ENCODE measurements around the gene OTULIN. TPM values are rescaled to one million over a fixed set of nuclear protein-coding genes. Genes with fewer than 3 reads are reported as not detected.

The OTULIN gene
- total RNA-seq, 2 donors from 2014 or later: 77.0 to 94.6 TPM

DNA sequence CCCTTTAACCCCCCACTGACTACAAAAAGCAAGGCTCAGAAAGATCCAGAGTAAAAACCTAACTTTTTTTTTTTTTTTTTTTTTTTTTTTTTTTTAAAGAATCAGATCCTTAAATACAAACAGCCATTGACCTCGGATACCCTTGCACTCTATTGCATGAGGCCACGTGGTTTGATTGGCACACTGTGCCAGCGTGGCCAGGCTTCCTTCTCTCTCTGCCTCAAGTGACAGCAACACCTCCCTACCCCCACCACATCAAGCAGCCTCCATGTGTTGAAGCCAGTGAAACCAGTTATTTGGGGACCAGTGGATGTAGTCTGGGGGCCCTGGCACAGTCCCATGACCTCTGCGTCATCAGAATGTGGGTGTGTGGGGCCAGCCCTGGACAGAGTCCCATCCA, 71.4 kb downstream of the OTULIN start:
- no peak for ATAC-seq
- Mint-ChIP-seq H3K36me3 (ENCODE audit: low read depth) (peaks cover 4% of the 10 kb centered on the region), H3K27ac (peak overlapping the region; percentile 83), H3K4me1 (peaks cover 4% of the 10 kb centered on the region), H3K27me3 (no peaks in the 10 kb centered on the region), H3K4me3 (no peak overlapping the region)
- no peak for DNase-seq
- H3K9me3 ChIP-seq (ENCODE audit: control insufficient read depth, low read length, poor library complexity, severe bottlenecking): no peaks in the 10 kb centered on the region

DNA sequence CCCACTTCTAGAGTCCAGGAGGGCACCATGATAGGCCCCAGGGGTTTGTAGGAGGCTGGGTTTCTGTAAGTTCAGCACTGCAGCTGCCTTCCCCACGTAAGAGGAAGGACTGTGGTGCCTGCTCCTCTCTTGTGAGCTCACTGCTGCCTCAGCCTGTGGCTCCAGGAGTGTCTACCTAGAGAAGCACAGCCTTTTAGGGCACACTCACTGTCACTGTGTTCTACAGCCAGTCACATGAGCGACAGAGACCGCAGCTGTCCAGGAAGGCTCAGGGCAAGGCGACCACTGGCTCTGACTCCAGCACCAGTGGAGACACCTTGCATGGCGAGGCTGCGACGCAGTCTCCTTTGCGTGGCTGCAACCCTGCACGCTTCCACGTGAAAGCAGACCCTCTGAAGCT, 72.8 kb downstream of the OTULIN start:
- ATAC-seq (no peak), DNase-seq (no peak)
- H3K36me3 Mint-ChIP-seq (ENCODE audit: low read depth): peaks cover 9% of the 10 kb centered on the region
- peaks cover 4% of the 10 kb centered on the region for H3K4me1 Mint-ChIP-seq
- H3K9me3 ChIP-seq (ENCODE audit: control insufficient read depth, low read length, poor library complexity, severe bottlenecking): no peaks in the 10 kb centered on the region
- H3K27me3 Mint-ChIP-seq: no peaks in the 10 kb centered on the region
- H3K4me3 Mint-ChIP-seq: no peak overlapping the region
- H3K27ac Mint-ChIP-seq: no peak overlapping the region

GRCh38 chr5:14738050-14738449, 73.5 kb downstream of the OTULIN start:
- Mint-ChIP-seq H3K27me3 (no peaks in the 10 kb centered on the region), H3K36me3 (ENCODE audit: low read depth) (peaks cover 10% of the 10 kb centered on the region), H3K27ac (peak overlapping the region; percentile 27), H3K4me3 (no peak overlapping the region), H3K4me1 (peaks cover 4% of the 10 kb centered on the region)
- ATAC-seq (no peak), DNase-seq (no peak)
- H3K9me3 ChIP-seq (ENCODE audit: control insufficient read depth, low read length, poor library complexity, severe bottlenecking): no peaks in the 10 kb centered on the region

- Mint-ChIP-seq H3K4me3 (no peak overlapping the region), H3K4me1 (peaks cover 9% of the 10 kb centered on the region), H3K27me3 (no peaks in the 10 kb centered on the region), H3K27ac (no peak overlapping the region), H3K36me3 (ENCODE audit: low read depth) (peaks cover 12% of the 10 kb centered on the region)
- no peaks in the 10 kb centered on the region for H3K9me3 ChIP-seq (ENCODE audit: control insufficient read depth, low read length, poor library complexity, severe bottlenecking)
- ATAC-seq (no peak), DNase-seq (no peak)
Measured at GRCh38 chr5:14739538-14739937, 75.0 kb downstream of the OTULIN start.

DNA sequence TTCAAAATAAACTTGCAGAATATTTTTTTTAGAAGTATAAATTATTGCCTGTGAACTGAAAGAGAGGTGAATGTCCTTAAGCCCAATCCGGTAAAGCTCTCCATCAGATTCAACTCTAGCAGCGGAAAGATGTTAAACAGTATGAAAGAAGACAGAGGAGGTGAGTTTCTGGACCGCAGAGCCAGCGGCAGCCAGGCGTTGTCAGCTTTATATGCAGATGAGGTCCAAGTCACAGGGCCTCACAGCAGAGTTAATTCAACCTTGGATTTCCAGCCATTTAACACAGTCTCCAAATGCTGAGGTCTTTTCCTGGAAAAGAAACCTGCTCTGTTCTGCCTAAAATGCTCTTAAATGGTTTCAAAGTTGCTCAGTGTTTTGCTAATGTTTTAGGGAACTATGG, 75.5 kb downstream of the OTULIN start:
- Mint-ChIP-seq H3K4me1 (peaks cover 9% of the 10 kb centered on the region), H3K27ac (no peak overlapping the region), H3K27me3 (no peaks in the 10 kb centered on the region), H3K4me3 (no peak overlapping the region), H3K36me3 (ENCODE audit: low read depth) (peaks cover 12% of the 10 kb centered on the region)
- DNase-seq: no peak
- no peak for ATAC-seq
- no peaks in the 10 kb centered on the region for H3K9me3 ChIP-seq (ENCODE audit: control insufficient read depth, low read length, poor library complexity, severe bottlenecking)

DNA sequence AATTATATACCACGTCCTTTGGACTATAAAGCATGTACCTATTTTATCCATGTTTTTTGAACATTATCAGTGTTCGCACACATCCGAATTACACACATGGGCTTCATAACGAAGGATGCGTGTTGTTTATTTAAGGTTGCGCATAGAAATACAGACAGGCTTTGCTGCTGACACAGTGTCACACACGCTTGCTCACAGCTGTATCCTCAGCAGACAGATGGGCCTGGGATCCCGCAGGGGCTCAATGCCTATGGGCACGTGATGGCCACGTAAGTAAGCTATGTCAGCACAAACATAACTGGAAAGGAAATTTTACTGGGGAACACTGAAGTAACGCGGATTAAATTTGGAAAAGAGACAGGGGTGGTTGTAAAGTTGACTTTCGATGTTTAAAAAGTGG, 76.6 kb downstream of the OTULIN start:
- Mint-ChIP-seq H3K4me3 (no peak overlapping the region), H3K36me3 (ENCODE audit: low read depth) (peaks cover 12% of the 10 kb centered on the region), H3K27me3 (no peaks in the 10 kb centered on the region), H3K4me1 (peaks cover 11% of the 10 kb centered on the region), H3K27ac (peak overlapping the region; percentile 19)
- no peaks in the 10 kb centered on the region for H3K9me3 ChIP-seq (ENCODE audit: control insufficient read depth, low read length, poor library complexity, severe bottlenecking)
- no peak for ATAC-seq
- DNase-seq: no peak

DNA sequence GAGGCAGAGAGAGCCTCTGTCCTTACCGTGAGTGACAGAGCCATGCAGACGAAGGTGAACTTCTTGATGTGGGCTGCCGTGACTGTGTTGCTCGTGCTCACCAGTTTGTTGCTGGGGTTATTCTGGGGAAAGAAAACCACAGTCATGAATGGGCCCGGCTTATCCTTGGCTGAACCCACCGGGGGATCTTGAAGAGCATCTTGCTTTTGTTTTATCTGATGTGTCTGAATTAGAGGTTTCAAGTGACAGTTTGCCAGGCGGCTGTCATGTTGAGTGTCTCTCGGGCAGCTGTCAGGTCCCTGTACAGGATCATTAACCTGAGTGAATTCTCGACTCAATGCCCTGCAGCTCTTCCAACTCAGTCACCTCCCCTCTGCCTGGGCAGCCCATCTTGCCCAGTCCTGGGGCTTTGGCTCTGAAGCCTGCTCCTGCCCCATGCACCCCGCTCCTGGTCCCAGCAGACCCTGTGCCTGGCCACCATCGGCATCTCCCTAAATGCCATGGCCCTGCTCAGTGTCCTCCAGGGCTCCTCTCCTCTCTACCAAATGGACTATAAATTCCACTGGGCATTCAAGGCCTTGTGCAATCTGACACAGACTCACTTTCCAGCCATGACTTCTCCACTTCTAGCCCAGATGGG, 77.4 kb downstream of the OTULIN start:
- Mint-ChIP-seq H3K27me3 (no peaks in the 10 kb centered on the region), H3K4me1 (peaks cover 7% of the 10 kb centered on the region), H3K36me3 (ENCODE audit: low read depth) (peaks cover 8% of the 10 kb centered on the region), H3K27ac (peak overlapping the region; percentile 89), H3K4me3 (no peak overlapping the region)
- DNase-seq: no peak
- ATAC-seq: no peak
- no peaks in the 10 kb centered on the region for H3K9me3 ChIP-seq (ENCODE audit: control insufficient read depth, low read length, poor library complexity, severe bottlenecking)

GRCh38 chr5:14742498-14742897, 78.0 kb downstream of the OTULIN start:
- no peaks in the 10 kb centered on the region for H3K27me3 Mint-ChIP-seq
- peaks cover 8% of the 10 kb centered on the region for H3K36me3 Mint-ChIP-seq (ENCODE audit: low read depth)
- H3K9me3 ChIP-seq (ENCODE audit: control insufficient read depth, low read length, poor library complexity, severe bottlenecking): no peaks in the 10 kb centered on the region
- no peak for DNase-seq
- ATAC-seq: no peak
- H3K4me3 Mint-ChIP-seq: no peak overlapping the region
- peak overlapping the region; percentile 89 for H3K27ac Mint-ChIP-seq
- peaks cover 7% of the 10 kb centered on the region for H3K4me1 Mint-ChIP-seq

- DNase-seq (no peak), ATAC-seq (no peak)
- H3K36me3 Mint-ChIP-seq (ENCODE audit: low read depth): peaks cover 8% of the 10 kb centered on the region
- no peak overlapping the region for H3K4me3 Mint-ChIP-seq
- no peak overlapping the region for H3K27ac Mint-ChIP-seq
- no peaks in the 10 kb centered on the region for H3K27me3 Mint-ChIP-seq
- no peaks in the 10 kb centered on the region for H3K9me3 ChIP-seq (ENCODE audit: control insufficient read depth, low read length, poor library complexity, severe bottlenecking)
- peaks cover 7% of the 10 kb centered on the region for H3K4me1 Mint-ChIP-seq
Measured at GRCh38 chr5:14743601-14744295, 79.2 kb downstream of the OTULIN start.

GRCh38 chr5:14744296-14745187, 80.0 kb downstream of the OTULIN start:
- Mint-ChIP-seq H3K27me3 (no peaks in the 10 kb centered on the region), H3K27ac (no peak overlapping the region), H3K4me3 (no peak overlapping the region), H3K4me1 (peaks cover 7% of the 10 kb centered on the region), H3K36me3 (ENCODE audit: low read depth) (peaks cover 8% of the 10 kb centered on the region)
- no peak for DNase-seq
- no peak for ATAC-seq
- no peaks in the 10 kb centered on the region for H3K9me3 ChIP-seq (ENCODE audit: control insufficient read depth, low read length, poor library complexity, severe bottlenecking)

- no peaks in the 10 kb centered on the region for H3K9me3 ChIP-seq (ENCODE audit: control insufficient read depth, low read length, poor library complexity, severe bottlenecking)
- H3K27me3 Mint-ChIP-seq: no peaks in the 10 kb centered on the region
- ATAC-seq (no peak), DNase-seq (no peak)
- peaks cover 7% of the 10 kb centered on the region for H3K4me1 Mint-ChIP-seq
- no peak overlapping the region for H3K4me3 Mint-ChIP-seq
- peaks cover 8% of the 10 kb centered on the region for H3K36me3 Mint-ChIP-seq (ENCODE audit: low read depth)
- H3K27ac Mint-ChIP-seq: no peak overlapping the region
Measured at GRCh38 chr5:14745188-14745563, 80.7 kb downstream of the OTULIN start.

GRCh38 chr5:14745753-14746152, 81.2 kb downstream of the OTULIN start:
- DNase-seq (no peak), ATAC-seq (no peak)
- H3K27ac Mint-ChIP-seq: peak overlapping the region; percentile 85
- no peaks in the 10 kb centered on the region for H3K27me3 Mint-ChIP-seq
- no peaks in the 10 kb centered on the region for H3K9me3 ChIP-seq (ENCODE audit: control insufficient read depth, low read length, poor library complexity, severe bottlenecking)
- peaks cover 9% of the 10 kb centered on the region for H3K36me3 Mint-ChIP-seq (ENCODE audit: low read depth)
- H3K4me3 Mint-ChIP-seq: no peak overlapping the region
- H3K4me1 Mint-ChIP-seq: peaks cover 7% of the 10 kb centered on the region

DNA sequence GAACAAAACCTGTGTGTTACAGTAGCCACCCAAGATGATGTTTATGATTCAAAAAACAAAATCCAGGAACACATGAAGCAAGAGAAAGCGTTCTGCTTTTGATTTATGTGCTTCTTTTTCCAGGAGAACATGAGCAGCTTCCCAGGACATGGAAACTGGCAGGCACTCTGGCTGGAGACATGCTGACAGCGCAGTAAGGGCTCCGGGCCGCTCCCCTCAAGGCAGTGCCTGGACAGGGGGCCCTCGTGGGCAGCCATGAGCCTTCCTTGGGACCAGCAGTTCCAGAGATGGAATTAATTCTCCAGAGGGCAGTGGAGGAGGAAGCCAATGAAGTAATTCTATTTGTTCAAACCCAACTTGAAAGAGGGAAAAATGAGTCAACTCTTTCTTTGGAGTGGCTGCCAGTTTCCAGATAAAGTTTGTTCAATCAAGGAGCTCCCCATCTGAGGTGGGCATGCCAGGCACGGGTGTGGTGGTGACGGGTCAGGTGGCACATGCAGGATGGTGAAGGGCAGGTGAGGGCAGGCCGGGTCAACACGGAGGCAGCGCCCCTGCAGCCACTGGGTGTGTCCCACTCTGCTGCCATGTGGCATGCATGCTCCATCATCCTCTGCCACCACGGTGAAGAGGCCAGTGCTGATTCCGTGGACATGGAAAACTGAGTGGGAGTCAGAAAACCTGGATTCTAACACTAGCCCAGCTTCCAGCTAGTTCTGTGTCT, 83.8 kb downstream of the OTULIN start:
- H3K9me3 ChIP-seq (ENCODE audit: control insufficient read depth, low read length, poor library complexity, severe bottlenecking): no peaks in the 10 kb centered on the region
- H3K27ac Mint-ChIP-seq: peak overlapping the region; percentile 51
- H3K4me3 Mint-ChIP-seq: no peak overlapping the region
- no peak for DNase-seq
- H3K27me3 Mint-ChIP-seq: no peaks in the 10 kb centered on the region
- ATAC-seq: no peak
- peaks cover 10% of the 10 kb centered on the region for H3K4me1 Mint-ChIP-seq
- H3K36me3 Mint-ChIP-seq (ENCODE audit: low read depth): peaks cover 12% of the 10 kb centered on the region

Data from T-helper 17 cell (primary cell).